ENCODE data around the gene SLC6A17. TPM values are rescaled to one million over a fixed set of nuclear protein-coding genes. Genes with fewer than 3 reads are reported as not detected.

SLC6A17 gene
- total RNA-seq, 2 experiments from 2014 or later = not detected

DNA sequence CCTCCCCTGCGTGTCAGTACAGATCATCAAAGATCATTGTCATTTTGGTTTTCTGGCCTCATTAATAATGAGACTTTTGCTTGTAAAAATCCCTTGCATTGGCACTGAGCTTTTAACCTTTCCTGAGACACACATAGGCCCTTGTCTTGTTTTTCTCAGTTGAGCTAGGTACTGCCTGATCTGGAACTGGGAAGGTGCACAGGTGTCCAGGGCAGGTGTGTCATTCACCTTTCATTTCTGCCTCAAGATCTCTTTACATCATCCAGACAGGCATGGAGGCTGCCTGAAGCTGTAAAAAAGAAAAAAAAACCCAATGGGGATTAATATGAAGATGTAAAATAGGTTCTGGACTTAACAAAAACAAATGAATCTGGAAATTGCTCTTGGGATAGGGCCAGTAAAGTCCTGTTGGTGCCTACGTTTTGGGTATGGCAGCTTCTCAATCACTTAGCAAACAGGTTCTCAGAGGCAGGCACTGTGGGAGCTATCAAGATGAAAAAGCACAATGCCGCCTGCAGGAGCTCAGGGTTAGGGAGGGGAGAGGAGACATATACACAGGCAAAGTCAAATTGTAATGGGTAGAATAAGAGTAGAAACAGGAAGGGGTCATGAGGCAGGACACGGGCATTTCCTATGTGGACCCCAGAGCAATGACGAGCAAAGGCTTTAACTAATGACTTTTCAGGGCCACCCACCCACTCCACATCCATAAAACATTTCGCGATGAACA, 58.8 kb downstream of the SLC6A17 start:
- Histone ChIP-seq H3K27me3 (ENCODE audit: control insufficient read depth in 1 of 2, insufficient read depth in 2 of 2, low read length in 2 of 2) (no peaks in the 10 kb centered on the region), H3K27ac (ENCODE audit: low read depth in 1 of 2, low read length in 2 of 2) (peak overlapping the region; percentile 84 to 86), H3K4me1 (ENCODE audit: insufficient read depth, low read length) (peaks cover 49% of the 10 kb centered on the region), H3K4me3 (ENCODE audit: low read length) (peak overlapping the region; percentile 60), H3K36me3 (ENCODE audit: insufficient read depth, low read length) (no peaks in the 10 kb centered on the region), H3K9me3 (ENCODE audit: control insufficient read depth in 1 of 2, insufficient read depth in 1 of 2, low read length in 2 of 2) (no peaks in the 10 kb centered on the region)
- H3K27me3 Mint-ChIP-seq = no peaks in the 10 kb centered on the region
- POLR2A ChIA-PET = interaction anchor here (0.8 to 6.9 kb wide), 6 partner anchors 104 to 578 kb away, joined by 4 to 199 read pairs (median 12); partner anchors contain the start of genes LAMTOR5 and RBM15
- no peak for TF ChIP-seq CTCF (IDR thresholded peaks at IDR 0.05)
- peak overlapping the region; percentile 90 for H3K4me3 Mint-ChIP-seq
- peaks cover 4% of the 10 kb centered on the region for H3K36me3 Mint-ChIP-seq (ENCODE audit: low read depth)
- ATAC-seq (ENCODE audit: poor library complexity) = no peak
- CTCF ChIA-PET = interaction anchor here (0.8 to 7.3 kb wide), 9 partner anchors 12 to 287 kb away, joined by 3 to 123 read pairs (median 7); partner anchors contain the start of gene RBM15
- H3K4me1 Mint-ChIP-seq (ENCODE audit: low read depth) = peaks cover 66% of the 10 kb centered on the region
- intact Hi-C loops (cut with DNase I, micrococcal nuclease) = loop anchor here (5.0 to 10.0 kb wide), 4 partner anchors 56 to 573 kb away; no protein-coding TSS in a partner anchor
- H3K27ac Mint-ChIP-seq = peak overlapping the region; percentile 94
- H3K9me3 Mint-ChIP-seq = no peaks in the 10 kb centered on the region
- peak in 1 of 14 experiments; percentile 35 for DNase-seq

GRCh38 chr1:110209715-110210603, 59.7 kb downstream of the SLC6A17 start, which contains the start of gene KCNC4:
TSS of gene KCNC4 (plus strand) at chr1:110210314. CDS start at chr1:110211500, 1,186 bp downstream.
- CTCF ChIA-PET = interaction anchor here (1.6 to 7.3 kb wide), 5 partner anchors 13 to 286 kb away, joined by 3 to 123 read pairs (median 39); partner anchors contain the start of gene RBM15
- TF ChIP-seq CTCF (IDR thresholded peaks at IDR 0.05) = no peak
- H3K4me3 ChIP-seq (ENCODE audit: low read length) = peak within 1 kb of the TSS; percentile 70

More at GRCh38 chr1:110209715-110210603, 59.7 kb downstream of the SLC6A17 start, which contains the start of gene KCNC4:
- no peaks in the 10 kb centered on the region for H3K9me3 ChIP-seq (ENCODE audit: control insufficient read depth in 1 of 2, insufficient read depth in 1 of 2, low read length in 2 of 2)
- peak within 1 kb of the TSS; percentile 84 to 86 for H3K27ac ChIP-seq (ENCODE audit: low read depth in 1 of 2, low read length in 2 of 2)
- peaks cover 4% of the 10 kb centered on the region for H3K36me3 Mint-ChIP-seq (ENCODE audit: low read depth)
- H3K4me1 Mint-ChIP-seq (ENCODE audit: low read depth) = peaks cover 66% of the 10 kb centered on the region
- no peaks in the 10 kb centered on the region for H3K27me3 ChIP-seq (ENCODE audit: control insufficient read depth in 1 of 2, insufficient read depth in 2 of 2, low read length in 2 of 2)
- intact Hi-C loops (cut with DNase I, micrococcal nuclease) = loop anchor here (1.0 to 10.0 kb wide), 6 partner anchors 55 to 572 kb away; no protein-coding TSS in a partner anchor
- H3K9me3 Mint-ChIP-seq = no peaks in the 10 kb centered on the region
- H3K27me3 Mint-ChIP-seq = no peaks in the 10 kb centered on the region
- H3K36me3 ChIP-seq (ENCODE audit: insufficient read depth, low read length) = no peaks in the 10 kb centered on the region
- H3K27ac Mint-ChIP-seq = peak within 1 kb of the TSS; percentile 94
- H3K4me1 ChIP-seq (ENCODE audit: insufficient read depth, low read length) = peaks cover 50% of the 10 kb centered on the region
- H3K4me3 Mint-ChIP-seq = peak within 1 kb of the TSS; percentile 94
- POLR2A ChIA-PET = interaction anchor here (0.6 to 6.9 kb wide), 8 partner anchors 103 to 577 kb away, joined by 3 to 199 read pairs (median 4); partner anchors contain the start of genes KCNA2, LAMTOR5, RBM15 and STRIP1
- peak; percentile 86 to 98 (median 92) for DNase-seq
- ATAC-seq (ENCODE audit: poor library complexity) = peak; percentile 85
